Endodermal cell (in vitro differentiated cells): ENCODE data around the gene ASAP3. TPM values are rescaled to one million over a fixed set of nuclear protein-coding genes. Genes with fewer than 3 reads are reported as not detected.

Experiments used
- DNase-seq: peaks from one replicate; pipeline ENCODE4 v3.0.0-alpha.2; 2017
- H3K27ac ChIP-seq: 2 replicates; pipeline ENCODE4 v1.5.1; 2013; ENCODE audit warnings: mild to moderate bottlenecking, low read depth, low read length, moderate library complexity
- H3K27me3 ChIP-seq: 2 replicates; pipeline ENCODE4 v1.6.1; 2013; ENCODE audit warnings: mild to moderate bottlenecking, low read length, moderate library complexity; ENCODE audit not compliant: insufficient read depth, control insufficient read depth, poor library complexity, severe bottlenecking
- H3K36me3 ChIP-seq: 2 replicates; pipeline ENCODE4 v1.7.0; 2013; ENCODE audit warnings: mild to moderate bottlenecking, low read length, moderate library complexity; ENCODE audit not compliant: control insufficient read depth, insufficient read depth
- H3K4me1 ChIP-seq: one replicate; pipeline ENCODE4 v1.7.0; 2013; ENCODE audit warnings: low read length; ENCODE audit not compliant: control insufficient read depth, insufficient read depth
- H3K4me3 ChIP-seq: 2 replicates; pipeline ENCODE4 v1.5.1; 2013; ENCODE audit warnings: mild to moderate bottlenecking, low read length, moderate library complexity
- H3K9ac ChIP-seq: 2 replicates; pipeline ENCODE4 v1.6.1; 2013; ENCODE audit warnings: mild to moderate bottlenecking, low read length, moderate library complexity; ENCODE audit not compliant: poor library complexity, severe bottlenecking; ENCODE audit errors: extremely low read depth
- H3K9me3 ChIP-seq: 2 replicates; pipeline ENCODE4 v1.6.1; 2013; ENCODE audit warnings: mild to moderate bottlenecking, low read length, moderate library complexity; ENCODE audit not compliant: control insufficient read depth
- H3K27ac Mint-ChIP-seq: 2 replicates; pipeline ENCODE4 v1.8.0; 2020; ENCODE audit warnings: mixed read lengths
- H3K27me3 Mint-ChIP-seq: 2 replicates; pipeline ENCODE4 v1.8.0; 2021; ENCODE audit warnings: mild to moderate bottlenecking, mixed read lengths; ENCODE audit not compliant: insufficient read depth
- H3K36me3 Mint-ChIP-seq: 2 replicates; pipeline ENCODE4 v1.8.0; 2020; ENCODE audit warnings: low read depth, mixed read lengths
- H3K4me1 Mint-ChIP-seq: 2 replicates; pipeline ENCODE4 v1.8.0; 2020; ENCODE audit warnings: mixed read lengths
- H3K4me3 Mint-ChIP-seq: 2 replicates; pipeline ENCODE4 v1.8.0; 2020; ENCODE audit warnings: mild to moderate bottlenecking, moderate library complexity, mixed read lengths
- H3K9me3 Mint-ChIP-seq: 2 replicates; pipeline ENCODE4 v1.8.0; 2020; ENCODE audit warnings: mild to moderate bottlenecking, mixed read lengths
- CTCF ChIP-seq: fragments of 200-600 bp; sonication (generic); conservative IDR thresholded peaks from 2 replicates; pipeline ENCODE4 v1.5.0; 2021; ENCODE audit warnings: antibody characterized with exemption, mild to moderate bottlenecking
- WGBS, 2 experiments: methylation state at CpG; one replicate each; pipeline versions ENCODE4 v1.1.5 to v1.1.7; 2013; ENCODE audit warnings: missing lambda C conversion rate in 2 of 2, mixed read lengths in 1 of 2; ENCODE audit not compliant: insufficient coverage in 1 of 2, insufficient read length in 1 of 2; 5-methylcytosine and 5-hydroxymethylcytosine counted together
- total RNA-seq, 2 donors: library from RNA; stranded (reverse); fragmentation: NEBNext Ultra II Directional in 1 of 2; extraction: Animal tissue kit (Norgen Biotek cat#: 25700) in 1 of 2; gene quantifications; 2 replicates in 1 of 2; 3 replicates in 1 of 2; pipeline ENCODE4 v1.2.1, GENCODE V29; 2021

The ASAP3 gene
- total RNA-seq, 2 donors from 2014 or later: 78.7 to 91.0 TPM

- no peaks in the 10 kb centered on the region for H3K27me3 ChIP-seq
- no peak for DNase-seq
- no peak overlapping the region for H3K27ac ChIP-seq
- no peak overlapping the region for H3K4me3 ChIP-seq
- no peaks in the 10 kb centered on the region for H3K4me1 Mint-ChIP-seq
- peaks cover 4% of the 10 kb centered on the region for H3K36me3 ChIP-seq
- H3K27me3 Mint-ChIP-seq: no peaks in the 10 kb centered on the region
- H3K9ac ChIP-seq: no peak overlapping the region
- H3K36me3 Mint-ChIP-seq: peaks cover 4% of the 10 kb centered on the region
- H3K27ac Mint-ChIP-seq: no peak overlapping the region
- no peaks in the 10 kb centered on the region for H3K9me3 Mint-ChIP-seq
- no peak for TF ChIP-seq CTCF
- H3K9me3 ChIP-seq: no peaks in the 10 kb centered on the region
- no peaks in the 10 kb centered on the region for H3K4me1 ChIP-seq
- no peak overlapping the region for H3K4me3 Mint-ChIP-seq
- WGBS, 2 experiments: 95 to 97% methylated on average over 3 of the region's 3 CpGs
Observed at GRCh38 chr1:23514111-23514679, 30.2 kb upstream of the ASAP3 start.

- no peak overlapping the region for H3K4me3 Mint-ChIP-seq
- 94 to 95% methylated on average over 12 to 15 of the region's 15 CpGs for WGBS, 2 experiments
- H3K27ac Mint-ChIP-seq: no peak overlapping the region
- H3K27me3 ChIP-seq: no peaks in the 10 kb centered on the region
- TF ChIP-seq CTCF: no peak
- no peak overlapping the region for H3K4me3 ChIP-seq
- H3K36me3 Mint-ChIP-seq: peaks cover 4% of the 10 kb centered on the region
- no peaks in the 10 kb centered on the region for H3K9me3 Mint-ChIP-seq
- DNase-seq: no peak
- peaks cover 4% of the 10 kb centered on the region for H3K36me3 ChIP-seq
- no peaks in the 10 kb centered on the region for H3K4me1 ChIP-seq
- no peaks in the 10 kb centered on the region for H3K27me3 Mint-ChIP-seq
- no peak overlapping the region for H3K9ac ChIP-seq
- no peaks in the 10 kb centered on the region for H3K9me3 ChIP-seq
- no peak overlapping the region for H3K27ac ChIP-seq
- peaks cover 4% of the 10 kb centered on the region for H3K4me1 Mint-ChIP-seq
Observed at GRCh38 chr1:23509896-23510295, 25.9 kb upstream of the ASAP3 start.

GRCh38 chr1:23506376-23507107 lies 22.6 kb upstream of the ASAP3 start:
- H3K27ac ChIP-seq: peak overlapping the region; percentile 32
- H3K4me1 Mint-ChIP-seq: peaks cover 5% of the 10 kb centered on the region
- H3K9me3 ChIP-seq: no peaks in the 10 kb centered on the region
- H3K27me3 Mint-ChIP-seq: peaks cover 2% of the 10 kb centered on the region
- H3K36me3 ChIP-seq: no peaks in the 10 kb centered on the region
- TF ChIP-seq CTCF: no peak
- WGBS, 2 experiments: 91 to 93% methylated on average over 10 to 13 of the region's 13 CpGs
- H3K27me3 ChIP-seq: no peaks in the 10 kb centered on the region
- H3K4me1 ChIP-seq: no peaks in the 10 kb centered on the region
- no peak overlapping the region for H3K4me3 ChIP-seq
- no peak overlapping the region for H3K9ac ChIP-seq
- H3K9me3 Mint-ChIP-seq: no peaks in the 10 kb centered on the region
- no peak for DNase-seq
- H3K27ac Mint-ChIP-seq: no peak overlapping the region
- H3K36me3 Mint-ChIP-seq: no peaks in the 10 kb centered on the region
- no peak overlapping the region for H3K4me3 Mint-ChIP-seq
